ENCODE data around the gene METTL1. TPM values are rescaled to one million over a fixed set of nuclear protein-coding genes. Genes with fewer than 3 reads are reported as not detected.

METTL1 gene
- total RNA-seq, 2 donors from 2014 or later = 1.5 to 8.5 TPM

DNA sequence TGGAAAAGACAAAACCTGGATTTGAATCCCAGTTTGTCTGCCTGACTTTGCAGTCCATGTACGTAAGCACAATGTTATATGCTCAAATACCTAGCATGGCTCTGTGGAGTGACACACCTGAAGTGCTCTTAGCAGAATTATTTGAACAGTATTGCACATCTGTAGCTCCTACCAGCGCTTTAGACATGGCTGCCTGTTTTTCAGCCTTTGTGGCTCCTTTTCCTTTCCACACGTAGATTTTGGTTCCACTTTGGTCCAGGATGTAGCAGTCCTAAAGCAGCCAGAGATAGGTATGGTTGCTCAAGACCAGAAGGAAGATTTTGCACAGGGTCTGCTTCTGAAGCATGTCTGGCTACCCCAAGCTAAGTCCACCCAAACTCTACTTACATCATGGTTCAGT, 37.5 kb upstream of the METTL1 start:
- no peak overlapping the region for H3K4me3 ChIP-seq
- no peak for DNase-seq (ENCODE audit: low spot score)
- peaks cover 63% of the 10 kb centered on the region for H3K36me3 ChIP-seq
- H3K27ac ChIP-seq = no peak overlapping the region
- TF ChIP-seq CTCF (IDR thresholded peaks at IDR 0.05) = no peak
- H3K4me1 ChIP-seq = peaks cover 0 to 6% of the 10 kb centered on the region in 2 donors
- no peaks in the 10 kb centered on the region for H3K27me3 ChIP-seq
- no peaks in the 10 kb centered on the region for H3K9me3 ChIP-seq

DNA sequence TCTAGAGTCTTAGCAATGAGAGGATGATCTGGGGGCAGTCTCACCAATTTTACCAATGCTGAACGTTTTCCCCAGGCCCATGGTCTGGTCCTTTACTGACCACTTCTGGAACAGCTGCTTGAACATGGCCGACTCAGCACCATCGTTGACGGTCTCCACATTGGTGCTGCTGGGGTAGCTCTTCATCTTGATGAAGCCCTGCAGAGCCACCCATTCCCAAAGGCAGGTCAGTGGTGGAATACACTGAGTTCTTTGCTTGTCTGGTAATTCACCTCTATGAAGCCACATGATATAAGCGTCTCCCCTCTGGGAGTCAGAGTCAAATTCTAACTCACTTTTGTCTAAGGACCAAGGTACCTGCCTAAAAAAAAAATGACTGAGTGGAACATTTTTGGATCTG, 36.4 kb upstream of the METTL1 start:
- Histone ChIP-seq H3K27ac (no peak overlapping the region), H3K4me3 (no peak overlapping the region), H3K36me3 (peaks cover 73% of the 10 kb centered on the region), H3K4me1 (peaks cover 0 to 6% of the 10 kb centered on the region in 2 donors), H3K27me3 (no peaks in the 10 kb centered on the region), H3K9me3 (no peaks in the 10 kb centered on the region)
- TF ChIP-seq CTCF (IDR thresholded peaks at IDR 0.05) = no peak
- DNase-seq (ENCODE audit: low spot score) = no peak

DNA sequence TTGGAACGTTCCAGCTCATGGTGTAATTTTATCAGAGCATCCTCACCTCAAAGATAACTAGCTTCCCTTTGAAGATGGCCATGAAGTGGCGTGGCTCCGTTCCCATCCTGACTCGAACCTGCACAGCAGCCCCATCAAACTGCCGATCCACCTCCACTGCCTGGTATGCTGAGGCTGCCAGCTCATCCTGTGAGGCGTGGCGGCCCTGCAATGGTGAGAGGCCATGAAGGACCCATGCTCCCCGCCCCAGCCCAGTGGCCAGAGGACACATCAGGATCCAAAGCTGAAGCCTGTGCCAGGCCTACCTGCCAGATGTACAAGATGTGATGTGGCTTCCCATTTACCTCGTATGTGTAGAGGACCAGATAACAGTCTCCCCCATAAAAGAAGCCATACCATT, 35.4 kb upstream of the METTL1 start:
- no peak for DNase-seq (ENCODE audit: low spot score)
- H3K27me3 ChIP-seq = no peaks in the 10 kb centered on the region
- TF ChIP-seq CTCF (IDR thresholded peaks at IDR 0.05) = no peak
- H3K27ac ChIP-seq = no peak overlapping the region
- peaks cover 0 to 8% of the 10 kb centered on the region in 2 donors for H3K4me1 ChIP-seq
- H3K4me3 ChIP-seq = no peak overlapping the region
- peaks cover 79% of the 10 kb centered on the region for H3K36me3 ChIP-seq
- H3K9me3 ChIP-seq = no peaks in the 10 kb centered on the region

- H3K27ac ChIP-seq = no peak overlapping the region
- H3K36me3 ChIP-seq = peaks cover 85% of the 10 kb centered on the region
- TF ChIP-seq CTCF (IDR thresholded peaks at IDR 0.05) = no peak
- H3K27me3 ChIP-seq = no peaks in the 10 kb centered on the region
- H3K9me3 ChIP-seq = no peaks in the 10 kb centered on the region
- peaks cover 0 to 8% of the 10 kb centered on the region in 2 donors for H3K4me1 ChIP-seq
- no peak overlapping the region for H3K4me3 ChIP-seq
- no peak for DNase-seq (ENCODE audit: low spot score)
These were observed 34.8 kb upstream of the METTL1 start for GRCh38 chr12:57806677-57807076.

DNA sequence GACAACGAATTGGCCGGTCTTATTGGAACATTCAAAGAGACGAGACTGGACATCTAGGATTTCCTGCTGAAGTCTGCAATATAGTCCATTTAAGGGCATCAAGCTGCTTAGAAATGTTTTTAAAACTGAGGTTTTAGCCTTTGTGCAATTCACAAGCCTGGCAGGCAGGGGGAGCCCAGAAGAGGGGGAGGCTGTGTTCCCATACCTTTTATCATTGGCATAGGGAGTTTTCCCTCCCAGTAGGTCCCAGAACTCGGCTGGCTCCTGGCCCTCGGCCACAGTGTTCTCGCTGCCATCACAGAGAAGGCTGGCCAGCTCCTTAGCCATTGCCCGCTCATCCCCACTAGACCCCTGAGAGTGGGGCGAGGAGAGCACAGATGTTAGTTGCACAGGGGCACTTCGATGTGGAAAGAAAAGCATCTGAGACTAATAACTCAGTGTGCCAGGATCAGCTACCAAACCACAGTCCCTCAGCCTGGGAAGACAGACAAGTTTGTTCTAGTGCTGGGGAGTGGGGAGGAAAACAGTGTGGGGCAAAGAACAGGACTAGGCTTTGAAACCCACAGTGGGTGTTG, 31.5 kb upstream of the METTL1 start:
- Histone ChIP-seq H3K36me3 (peaks cover 88% of the 10 kb centered on the region), H3K27me3 (no peaks in the 10 kb centered on the region), H3K4me1 (peaks cover 0 to 8% of the 10 kb centered on the region in 2 donors), H3K9me3 (no peaks in the 10 kb centered on the region), H3K4me3 (no peak overlapping the region), H3K27ac (peak overlapping the region in 1 of 2 donors; percentile 8)
- DNase-seq (ENCODE audit: low spot score) = no peak
- TF ChIP-seq CTCF (IDR thresholded peaks at IDR 0.05) = peak; percentile 64 to 89

DNA sequence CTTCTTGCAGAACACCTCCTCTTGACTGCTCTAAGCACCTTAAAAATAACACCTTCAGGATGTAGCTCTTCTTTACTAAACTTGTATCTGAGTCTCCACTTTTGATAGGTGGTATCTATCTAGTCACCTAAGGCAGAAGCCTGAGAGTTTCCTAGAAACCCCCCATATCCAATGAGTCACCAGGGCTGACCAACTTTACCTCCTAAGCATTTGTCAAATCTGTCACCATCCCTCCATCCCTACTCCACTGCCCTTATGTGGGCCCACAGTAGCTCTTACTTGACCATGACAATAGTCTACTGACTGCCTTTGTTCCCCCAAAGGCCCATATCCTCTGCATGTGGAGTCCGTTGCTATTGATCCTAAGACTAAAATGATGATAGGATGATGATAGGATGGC, 30.7 kb upstream of the METTL1 start:
- Histone ChIP-seq H3K9me3 (no peaks in the 10 kb centered on the region), H3K36me3 (peaks cover 81% of the 10 kb centered on the region), H3K27me3 (no peaks in the 10 kb centered on the region), H3K4me1 (peaks cover 0 to 8% of the 10 kb centered on the region in 2 donors), H3K4me3 (no peak overlapping the region), H3K27ac (no peak overlapping the region)
- no peak for TF ChIP-seq CTCF (IDR thresholded peaks at IDR 0.05)
- no peak for DNase-seq (ENCODE audit: low spot score)
